Astrocyte (in vitro differentiated cells and primary cell): ENCODE data around the gene MRTFA. TPM values are rescaled to one million over a fixed set of nuclear protein-coding genes. Genes with fewer than 3 reads are reported as not detected.
A peak's percentile ranks its signal among the peaks of the same experiment; 100 is the strongest.

Experiments
- DNase-seq: peaks from one replicate; pipeline ENCODE4 v3.0.0-alpha.2; 2010; ENCODE audit warnings: low read depth
- FAIRE-seq: peaks from 2 replicates; lab custom pipeline; 2011; peaks lifted over from hg19 to GRCh38; lab: Jason Lieb, UNC
- H2AFZ ChIP-seq: 2 replicates; pipeline ENCODE4 v1.6.0; 2012; ENCODE audit warnings: low read depth, low read length, inconsistent platforms
- H3K27ac ChIP-seq: 2 replicates; pipeline ENCODE4 v1.5.1; 2011; ENCODE audit warnings: low read depth, low read length, inconsistent platforms
- H3K27me3 ChIP-seq: 2 replicates; pipeline ENCODE4 v1.6.0; 2011; ENCODE audit warnings: low read length, inconsistent platforms; ENCODE audit not compliant: insufficient read depth
- H3K36me3 ChIP-seq: 2 replicates; pipeline ENCODE4 v1.5.1; 2011; ENCODE audit warnings: low read length, inconsistent platforms; ENCODE audit not compliant: insufficient read depth
- H3K4me1 ChIP-seq: 2 replicates; pipeline ENCODE4 v1.5.1; 2011; ENCODE audit warnings: low read length, inconsistent platforms; ENCODE audit not compliant: insufficient read depth
- H3K4me2 ChIP-seq: 2 replicates; pipeline ENCODE4 v1.6.0; 2012; ENCODE audit warnings: low read length, inconsistent platforms
- H3K4me3 ChIP-seq: 2 replicates; pipeline ENCODE4 v1.5.1; 2011; ENCODE audit warnings: low read depth, mild to moderate bottlenecking, low read length, inconsistent platforms; ENCODE audit not compliant: insufficient read depth
- H3K79me2 ChIP-seq: 2 replicates; pipeline ENCODE4 v1.6.0; 2012; ENCODE audit warnings: mild to moderate bottlenecking, low read length, inconsistent platforms; ENCODE audit not compliant: insufficient read depth
- H3K9ac ChIP-seq: 2 replicates; pipeline ENCODE4 v1.6.0; 2012; ENCODE audit warnings: mild to moderate bottlenecking, low read length, inconsistent platforms
- H3K9me3 ChIP-seq: 2 replicates; pipeline ENCODE4 v1.5.1; 2012; ENCODE audit warnings: low read depth, mild to moderate bottlenecking, low read length, inconsistent platforms; ENCODE audit not compliant: insufficient read depth
- H4K20me1 ChIP-seq: 2 replicates; pipeline ENCODE4 v1.6.0; 2012; ENCODE audit warnings: low read length, inconsistent platforms; ENCODE audit not compliant: insufficient read depth
- H3K27ac Mint-ChIP-seq: one replicate; pipeline ENCODE4 v1.8.0; 2021; ENCODE audit warnings: mild to moderate bottlenecking, mixed read lengths; ENCODE audit not compliant: unreplicated experiment
- H3K27me3 Mint-ChIP-seq: one replicate; pipeline ENCODE4 v1.8.0; 2021; ENCODE audit warnings: low read depth, mixed read lengths; ENCODE audit not compliant: unreplicated experiment
- H3K36me3 Mint-ChIP-seq: one replicate; pipeline ENCODE4 v1.8.0; 2021; ENCODE audit warnings: low read depth, mixed read lengths; ENCODE audit not compliant: unreplicated experiment
- H3K4me1 Mint-ChIP-seq: one replicate; pipeline ENCODE4 v1.8.0; 2021; ENCODE audit warnings: low read depth, mixed read lengths; ENCODE audit not compliant: unreplicated experiment
- H3K4me3 Mint-ChIP-seq: one replicate; pipeline ENCODE4 v1.8.0; 2021; ENCODE audit warnings: mild to moderate bottlenecking, moderate library complexity, mixed read lengths; ENCODE audit not compliant: unreplicated experiment
- H3K9me3 Mint-ChIP-seq: one replicate; pipeline ENCODE4 v1.8.0; 2021; ENCODE audit warnings: mild to moderate bottlenecking, mixed read lengths; ENCODE audit not compliant: unreplicated experiment
- EZH2 ChIP-seq: IDR thresholded peaks from 2 replicates; pipeline ENCODE4 v1.6.1; 2012; ENCODE audit warnings: mild to moderate bottlenecking, low read length, inconsistent platforms; ENCODE audit not compliant: insufficient read depth
- total RNA-seq: library from RNA; stranded (reverse); gene quantifications from 2 replicates; pipeline ENCODE4 v1.2.1, GENCODE V29; 2021
- TF ChIP-seq, protein P1 (sequence below): IDR thresholded peaks from 2 replicates; pipeline ENCODE4 v1.5.1; 2011; ENCODE audit warnings: low read depth, mild to moderate bottlenecking, inconsistent platforms, low read length, moderate library complexity; ENCODE audit not compliant: insufficient read depth

The MRTFA gene
- total RNA-seq, 1 donor from 2014 or later, result 74.3 TPM

DNA sequence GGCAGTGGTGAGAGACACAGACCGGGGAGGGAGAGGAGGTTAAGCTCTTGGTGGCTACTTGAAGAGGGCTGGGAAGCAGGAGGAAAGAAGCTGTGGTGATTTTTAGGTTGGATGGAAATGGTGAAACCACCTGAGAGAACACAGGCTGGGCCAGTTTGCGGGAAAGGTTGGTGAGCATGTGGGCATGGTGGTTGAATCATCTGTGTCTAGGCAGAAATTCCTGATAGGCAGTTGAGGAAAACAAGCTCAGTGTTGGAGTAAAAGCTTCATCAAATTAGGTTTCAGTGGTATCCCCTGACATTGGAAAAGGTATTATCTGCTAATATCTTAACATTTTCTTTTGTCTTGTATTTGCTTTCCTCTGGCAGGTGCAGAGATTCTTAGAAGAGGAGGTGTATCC lies 270.5 kb downstream of the MRTFA start:
- H3K36me3 ChIP-seq, result peaks cover 50% of the 10 kb centered on the region
- H3K4me1 Mint-ChIP-seq, result peaks cover 25% of the 10 kb centered on the region
- TF ChIP-seq, protein P1, sequence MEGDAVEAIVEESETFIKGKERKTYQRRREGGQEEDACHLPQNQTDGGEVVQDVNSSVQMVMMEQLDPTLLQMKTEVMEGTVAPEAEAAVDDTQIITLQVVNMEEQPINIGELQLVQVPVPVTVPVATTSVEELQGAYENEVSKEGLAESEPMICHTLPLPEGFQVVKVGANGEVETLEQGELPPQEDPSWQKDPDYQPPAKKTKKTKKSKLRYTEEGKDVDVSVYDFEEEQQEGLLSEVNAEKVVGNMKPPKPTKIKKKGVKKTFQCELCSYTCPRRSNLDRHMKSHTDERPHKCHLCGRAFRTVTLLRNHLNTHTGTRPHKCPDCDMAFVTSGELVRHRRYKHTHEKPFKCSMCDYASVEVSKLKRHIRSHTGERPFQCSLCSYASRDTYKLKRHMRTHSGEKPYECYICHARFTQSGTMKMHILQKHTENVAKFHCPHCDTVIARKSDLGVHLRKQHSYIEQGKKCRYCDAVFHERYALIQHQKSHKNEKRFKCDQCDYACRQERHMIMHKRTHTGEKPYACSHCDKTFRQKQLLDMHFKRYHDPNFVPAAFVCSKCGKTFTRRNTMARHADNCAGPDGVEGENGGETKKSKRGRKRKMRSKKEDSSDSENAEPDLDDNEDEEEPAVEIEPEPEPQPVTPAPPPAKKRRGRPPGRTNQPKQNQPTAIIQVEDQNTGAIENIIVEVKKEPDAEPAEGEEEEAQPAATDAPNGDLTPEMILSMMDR, result no peak
- TF ChIP-seq EZH2, result no peak
- DNase-seq, result no peak
- no peaks in the 10 kb centered on the region for H3K27me3 ChIP-seq
- no peak overlapping the region for H3K9ac ChIP-seq
- peaks cover 35% of the 10 kb centered on the region for H3K36me3 Mint-ChIP-seq
- H3K79me2 ChIP-seq, result peaks cover 6% of the 10 kb centered on the region
- no peak for FAIRE-seq
- H4K20me1 ChIP-seq, result no peaks in the 10 kb centered on the region
- H3K27ac Mint-ChIP-seq, result peak overlapping the region; percentile 51
- no peak overlapping the region for H2AFZ ChIP-seq
- H3K27me3 Mint-ChIP-seq, result no peaks in the 10 kb centered on the region
- no peak overlapping the region for H3K4me2 ChIP-seq
- no peaks in the 10 kb centered on the region for H3K9me3 Mint-ChIP-seq
- no peaks in the 10 kb centered on the region for H3K9me3 ChIP-seq
- no peak overlapping the region for H3K4me3 Mint-ChIP-seq
- H3K4me1 ChIP-seq, result no peaks in the 10 kb centered on the region
- H3K4me3 ChIP-seq, result no peak overlapping the region
- H3K27ac ChIP-seq, result no peak overlapping the region

DNA sequence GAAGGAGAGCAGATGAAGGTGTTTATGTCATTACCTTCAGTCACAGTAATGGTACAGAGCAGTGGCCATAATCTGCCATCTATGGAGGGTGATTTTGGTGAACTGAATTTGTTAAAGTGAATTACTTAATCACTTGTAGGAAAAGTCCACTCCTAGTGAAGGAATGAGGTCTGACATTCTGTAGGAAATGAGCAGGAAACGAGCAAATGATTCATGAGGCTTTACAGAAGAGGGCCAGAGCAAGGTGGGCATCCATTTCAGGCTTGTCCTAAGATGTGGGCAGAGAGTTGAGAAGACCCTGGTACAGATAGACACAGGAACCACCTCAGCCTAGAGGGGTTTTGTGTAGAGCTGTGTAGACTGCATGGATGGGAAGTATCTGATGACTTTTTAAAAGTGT lies 272.1 kb downstream of the MRTFA start:
- H3K4me3 ChIP-seq, result no peak overlapping the region
- Mint-ChIP-seq H3K4me3 (no peak overlapping the region), H3K9me3 (no peaks in the 10 kb centered on the region), H3K27me3 (no peaks in the 10 kb centered on the region), H3K4me1 (peaks cover 25% of the 10 kb centered on the region), H3K36me3 (peaks cover 43% of the 10 kb centered on the region), H3K27ac (peak overlapping the region; percentile 85)
- H2AFZ ChIP-seq, result no peak overlapping the region
- DNase-seq (no peak), FAIRE-seq (no peak)
- TF ChIP-seq EZH2, result no peak
- TF ChIP-seq, protein P1, result no peak
- no peak overlapping the region for H3K27ac ChIP-seq
- H3K4me1 ChIP-seq, result no peaks in the 10 kb centered on the region
- no peaks in the 10 kb centered on the region for H4K20me1 ChIP-seq
- no peaks in the 10 kb centered on the region for H3K9me3 ChIP-seq
- no peak overlapping the region for H3K9ac ChIP-seq
- H3K79me2 ChIP-seq, result no peaks in the 10 kb centered on the region
- H3K4me2 ChIP-seq, result no peak overlapping the region
- no peaks in the 10 kb centered on the region for H3K27me3 ChIP-seq
- H3K36me3 ChIP-seq, result peaks cover 65% of the 10 kb centered on the region

DNA sequence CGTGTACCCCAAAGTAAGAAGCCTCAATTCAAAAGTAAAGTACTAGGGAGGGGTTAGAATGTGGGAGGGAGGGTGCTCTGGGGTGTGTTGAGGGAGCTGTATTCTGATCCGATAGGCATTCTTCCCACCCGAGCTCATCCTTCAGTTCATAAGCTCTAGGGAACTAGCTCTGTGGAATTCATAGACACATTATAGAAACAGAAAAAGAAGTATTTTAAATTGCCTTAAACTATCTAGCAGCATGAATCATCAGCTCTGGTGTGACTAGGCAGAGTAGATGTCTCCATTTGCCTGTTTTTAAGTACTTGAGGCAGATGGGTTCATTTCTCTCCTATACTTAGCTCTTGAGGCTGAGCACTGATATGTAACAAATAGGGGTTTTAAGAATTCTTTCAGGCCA lies 273.5 kb downstream of the MRTFA start:
- Histone ChIP-seq H4K20me1 (no peaks in the 10 kb centered on the region), H2AFZ (no peak overlapping the region), H3K4me1 (no peaks in the 10 kb centered on the region), H3K9ac (peak overlapping the region; percentile 11), H3K9me3 (no peaks in the 10 kb centered on the region), H3K27ac (peak overlapping the region; percentile 32), H3K79me2 (no peaks in the 10 kb centered on the region), H3K36me3 (peaks cover 74% of the 10 kb centered on the region), H3K4me3 (no peak overlapping the region), H3K27me3 (no peaks in the 10 kb centered on the region), H3K4me2 (no peak overlapping the region)
- DNase-seq (peak; percentile 46), FAIRE-seq (no peak)
- Mint-ChIP-seq H3K27me3 (no peaks in the 10 kb centered on the region), H3K4me1 (peaks cover 25% of the 10 kb centered on the region), H3K4me3 (peak overlapping the region; percentile 50), H3K27ac (peak overlapping the region; percentile 85), H3K9me3 (no peaks in the 10 kb centered on the region), H3K36me3 (peaks cover 49% of the 10 kb centered on the region)
- no peak for TF ChIP-seq EZH2
- TF ChIP-seq, protein P1, result no peak
